Loucy (cell line): Measurements from ENCODE around the gene FAXDC2.

Experiments used
- EZH2phosphoT487 ChIP-seq: fragments of 200-600 bp; IDR thresholded peaks from 2 replicates; pipeline ENCODE4 v1.6.1; 2018; ENCODE audit warnings: antibody characterized with exemption, mild to moderate bottlenecking, moderate library complexity, borderline replicate concordance
- TF ChIP-seq, protein P1 (sequence below): fragments of 200-600 bp; sonication (generic); conservative IDR thresholded peaks from 2 replicates; pipeline ENCODE4 v1.5.1; 2014; ENCODE audit warnings: mild to moderate bottlenecking, antibody characterized with exemption, low read length

DNA sequence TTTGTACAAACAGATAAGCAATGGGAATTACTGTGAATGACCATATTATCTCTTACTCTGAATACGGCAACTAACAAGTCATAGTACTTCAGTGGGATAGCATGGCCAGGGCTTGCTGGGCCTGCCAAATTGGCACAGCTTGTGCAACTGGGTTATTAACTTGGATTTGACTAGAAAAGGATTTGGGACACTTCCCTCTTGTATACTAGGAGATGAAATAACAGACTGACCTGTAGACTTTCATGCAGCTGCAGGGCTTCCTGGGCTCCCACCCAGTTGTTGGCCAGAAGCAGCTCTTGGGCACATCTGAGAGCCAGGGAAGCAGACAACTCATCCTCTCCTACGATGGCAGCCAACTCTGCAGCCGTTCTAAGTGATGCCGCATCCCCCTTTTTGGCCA is 47.8 kb upstream of the FAXDC2 start:
- TF ChIP-seq, protein P1, sequence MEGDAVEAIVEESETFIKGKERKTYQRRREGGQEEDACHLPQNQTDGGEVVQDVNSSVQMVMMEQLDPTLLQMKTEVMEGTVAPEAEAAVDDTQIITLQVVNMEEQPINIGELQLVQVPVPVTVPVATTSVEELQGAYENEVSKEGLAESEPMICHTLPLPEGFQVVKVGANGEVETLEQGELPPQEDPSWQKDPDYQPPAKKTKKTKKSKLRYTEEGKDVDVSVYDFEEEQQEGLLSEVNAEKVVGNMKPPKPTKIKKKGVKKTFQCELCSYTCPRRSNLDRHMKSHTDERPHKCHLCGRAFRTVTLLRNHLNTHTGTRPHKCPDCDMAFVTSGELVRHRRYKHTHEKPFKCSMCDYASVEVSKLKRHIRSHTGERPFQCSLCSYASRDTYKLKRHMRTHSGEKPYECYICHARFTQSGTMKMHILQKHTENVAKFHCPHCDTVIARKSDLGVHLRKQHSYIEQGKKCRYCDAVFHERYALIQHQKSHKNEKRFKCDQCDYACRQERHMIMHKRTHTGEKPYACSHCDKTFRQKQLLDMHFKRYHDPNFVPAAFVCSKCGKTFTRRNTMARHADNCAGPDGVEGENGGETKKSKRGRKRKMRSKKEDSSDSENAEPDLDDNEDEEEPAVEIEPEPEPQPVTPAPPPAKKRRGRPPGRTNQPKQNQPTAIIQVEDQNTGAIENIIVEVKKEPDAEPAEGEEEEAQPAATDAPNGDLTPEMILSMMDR = no peak
- no peak for TF ChIP-seq EZH2phosphoT487
